ENCODE results near the gene FFAR1. TPM values are rescaled to one million over a fixed set of nuclear protein-coding genes. Genes with fewer than 3 reads are reported as not detected.

The FFAR1 gene
- total and polyA plus RNA-seq, 10 donors: 0.16 to 0.52 (median 0.26) TPM; not detected in 3

GRCh38 chr19:35352177-35352447 lies 4.4 kb downstream of the FFAR1 start:
- no peak for DNase-seq
- WGBS, 5 donors: 84 to 91% (median 85%) methylated on average over 12 to 18 of the region's 18 CpGs
- intact Hi-C loops (cut with DNase I; ENCODE audit: low total_unique reads): loop anchor here (2.0 to 10.0 kb wide), 2 partner anchors 117 to 143 kb away; partner anchors contain the start of gene KRTDAP

DNA sequence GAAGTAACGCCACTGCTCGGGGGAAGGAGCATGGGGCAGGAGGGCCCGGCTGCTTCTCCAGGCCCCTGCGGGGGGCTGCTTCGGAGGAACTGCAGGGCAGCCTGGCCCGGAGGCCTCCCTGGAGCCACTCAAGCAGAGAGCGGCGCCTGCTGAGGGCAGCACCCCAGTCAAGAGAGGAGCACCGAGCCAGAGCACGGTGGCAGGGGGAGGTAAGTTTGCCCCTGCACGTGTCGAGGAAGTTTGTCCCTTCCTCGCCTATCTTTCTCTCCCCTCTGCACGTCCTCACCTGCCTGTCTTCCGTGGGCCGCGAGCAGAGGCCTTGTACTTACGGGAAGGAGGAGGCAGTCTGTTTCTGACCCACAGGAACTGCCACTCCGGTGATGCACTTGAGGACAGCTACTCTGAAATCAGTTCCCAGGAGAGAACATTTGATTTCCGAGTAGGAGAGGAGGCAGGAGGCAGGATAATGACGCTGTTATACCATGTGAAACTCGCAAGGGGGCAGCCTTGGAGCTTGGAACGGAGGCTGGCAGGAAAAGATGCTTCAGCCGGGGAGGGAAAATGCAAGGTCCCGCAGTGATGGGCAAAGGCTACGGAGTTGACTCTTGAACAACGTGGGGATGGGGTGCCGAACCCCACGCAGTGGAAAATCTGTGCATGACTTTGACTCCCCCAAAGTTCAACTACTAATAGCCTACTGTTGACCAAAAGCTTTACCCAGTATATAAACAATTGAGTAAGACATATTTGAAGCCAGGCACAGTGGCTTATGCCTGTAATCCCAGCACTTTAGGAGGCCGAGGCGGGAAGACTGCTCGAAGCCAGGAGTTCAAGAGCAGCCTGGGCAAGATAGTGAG lies 5.0 kb downstream of the FFAR1 start:
- WGBS, 5 donors: 30 to 37% (median 32%) methylated on average over 30 to 32 of the region's 32 CpGs
- peak; percentile 90 for DNase-seq
- Histone ChIP-seq H3K9me3 (no peaks in the 10 kb centered on the region), H3K4me3 (no peak overlapping the region), H3K27me3 (replicated peaks in 1 of 7) (peaks cover 0 to 17% (median 0%) of the 10 kb centered on the region in 7 donors), H3K36me3 (no peaks in the 10 kb centered on the region), H3K4me1 (peaks cover 10 to 60% (median 29%) of the 10 kb centered on the region in 6 donors), H3K27ac (peak overlapping the region in 2 of 8 donors; percentile 14 to 59)
- peak in 1 of 3 donors; percentile 7 for TF ChIP-seq POLR2AphosphoS5 (IDR thresholded peaks at IDR 0.05)
- TF ChIP-seq, protein P1, sequence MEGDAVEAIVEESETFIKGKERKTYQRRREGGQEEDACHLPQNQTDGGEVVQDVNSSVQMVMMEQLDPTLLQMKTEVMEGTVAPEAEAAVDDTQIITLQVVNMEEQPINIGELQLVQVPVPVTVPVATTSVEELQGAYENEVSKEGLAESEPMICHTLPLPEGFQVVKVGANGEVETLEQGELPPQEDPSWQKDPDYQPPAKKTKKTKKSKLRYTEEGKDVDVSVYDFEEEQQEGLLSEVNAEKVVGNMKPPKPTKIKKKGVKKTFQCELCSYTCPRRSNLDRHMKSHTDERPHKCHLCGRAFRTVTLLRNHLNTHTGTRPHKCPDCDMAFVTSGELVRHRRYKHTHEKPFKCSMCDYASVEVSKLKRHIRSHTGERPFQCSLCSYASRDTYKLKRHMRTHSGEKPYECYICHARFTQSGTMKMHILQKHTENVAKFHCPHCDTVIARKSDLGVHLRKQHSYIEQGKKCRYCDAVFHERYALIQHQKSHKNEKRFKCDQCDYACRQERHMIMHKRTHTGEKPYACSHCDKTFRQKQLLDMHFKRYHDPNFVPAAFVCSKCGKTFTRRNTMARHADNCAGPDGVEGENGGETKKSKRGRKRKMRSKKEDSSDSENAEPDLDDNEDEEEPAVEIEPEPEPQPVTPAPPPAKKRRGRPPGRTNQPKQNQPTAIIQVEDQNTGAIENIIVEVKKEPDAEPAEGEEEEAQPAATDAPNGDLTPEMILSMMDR (IDR thresholded peaks at IDR 0.05 in 8 of 11, conservative IDR thresholded peaks at IDR 0.05 in 3 of 11): peak; percentile 74 to 97 (median 91)
- TF ChIP-seq POLR2A (IDR thresholded peaks at IDR 0.05): no peak
- intact Hi-C loops (cut with DNase I; ENCODE audit: low total_unique reads): loop anchor here (2.0 to 10.0 kb wide), 2 partner anchors 116 to 142 kb away; partner anchors contain the start of gene KRTDAP

More at GRCh38 chr19:35352177-35352447, 4.4 kb downstream of the FFAR1 start:
- Histone ChIP-seq H3K4me1 (peaks cover 14 to 61% (median 34%) of the 10 kb centered on the region in 6 donors), H3K9me3 (no peaks in the 10 kb centered on the region), H3K27ac (no peak overlapping the region), H3K27me3 (replicated peaks in 1 of 7) (peaks cover 0 to 17% (median 0%) of the 10 kb centered on the region in 7 donors), H3K36me3 (no peaks in the 10 kb centered on the region), H3K4me3 (no peak overlapping the region)
- TF ChIP-seq, protein P1 (IDR thresholded peaks at IDR 0.05 in 8 of 11, conservative IDR thresholded peaks at IDR 0.05 in 3 of 11): no peak
- TF ChIP-seq POLR2A (IDR thresholded peaks at IDR 0.05) (no peak), POLR2AphosphoS5 (IDR thresholded peaks at IDR 0.05) (no peak)

DNA sequence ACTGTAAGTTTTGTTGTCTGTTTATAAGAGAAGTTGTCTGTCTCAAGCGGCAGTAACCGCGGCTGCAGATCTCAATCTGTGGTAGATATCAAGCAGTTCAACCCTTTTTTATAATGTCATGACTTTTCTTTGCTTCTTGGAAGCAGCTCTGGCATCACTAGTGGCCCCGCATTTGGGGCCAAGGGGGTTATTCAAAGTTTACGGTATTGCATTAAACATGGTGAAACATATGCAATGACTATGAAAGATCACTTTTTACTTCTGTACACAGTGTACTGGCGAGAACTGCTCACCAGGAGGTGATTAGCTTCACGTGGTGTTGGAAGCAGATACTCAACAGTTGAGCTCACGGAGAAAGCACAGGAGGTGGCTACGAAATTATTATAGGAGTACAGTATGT lies 5.9 kb downstream of the FFAR1 start:
- TF ChIP-seq POLR2A (IDR thresholded peaks at IDR 0.05) (no peak), POLR2AphosphoS5 (IDR thresholded peaks at IDR 0.05) (no peak)
- TF ChIP-seq, protein P1 (IDR thresholded peaks at IDR 0.05 in 8 of 11, conservative IDR thresholded peaks at IDR 0.05 in 3 of 11): peak in 1 of 11 experiments; percentile 15
- intact Hi-C loops (cut with DNase I; ENCODE audit: low total_unique reads): loop anchor here (2.0 to 10.0 kb wide), 2 partner anchors 115 to 141 kb away; partner anchors contain the start of gene KRTDAP

DNA sequence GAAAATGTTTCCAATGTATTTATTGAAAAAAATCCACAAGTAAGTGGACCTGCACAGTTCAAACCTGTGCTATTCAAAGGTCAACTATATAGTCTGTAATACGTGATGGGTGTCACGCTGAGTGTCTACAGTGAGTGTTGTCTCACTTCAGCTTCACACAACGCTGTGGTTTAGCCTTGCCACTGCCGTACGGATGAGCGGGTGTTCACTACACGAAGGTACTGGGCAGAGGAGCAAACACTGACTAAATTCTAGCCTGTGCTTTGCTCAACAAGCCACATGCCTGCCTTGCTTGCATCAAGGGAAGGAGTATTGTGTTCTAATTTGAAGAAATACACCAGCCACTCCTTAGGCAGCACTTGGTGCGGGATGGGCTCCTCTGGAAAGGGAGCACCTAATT lies 7.2 kb downstream of the FFAR1 start:
- WGBS, 5 donors: 79 to 88% (median 82%) methylated on average over 8 of the region's 8 CpGs
- no peaks in the 10 kb centered on the region for H3K36me3 ChIP-seq
- peak; percentile 54 for DNase-seq
- H3K4me1 ChIP-seq: peaks cover 3 to 45% (median 19%) of the 10 kb centered on the region in 6 donors
- intact Hi-C loops (cut with DNase I; ENCODE audit: low total_unique reads): loop anchor here (10.0 kb wide), 1 partner anchor 140 kb away; the partner anchor contains the start of gene KRTDAP
- no peak overlapping the region for H3K4me3 ChIP-seq
- H3K27ac ChIP-seq: no peak overlapping the region
- TF ChIP-seq, protein P1 (IDR thresholded peaks at IDR 0.05 in 8 of 11, conservative IDR thresholded peaks at IDR 0.05 in 3 of 11): no peak
- TF ChIP-seq POLR2AphosphoS5 (IDR thresholded peaks at IDR 0.05) (no peak), POLR2A (IDR thresholded peaks at IDR 0.05) (no peak)
- H3K9me3 ChIP-seq: no peaks in the 10 kb centered on the region
- H3K27me3 ChIP-seq (replicated peaks in 1 of 7): peaks cover 0 to 17% (median 0%) of the 10 kb centered on the region in 7 donors

More for the DNA sequence above, 5.9 kb downstream of the FFAR1 start:
- no peaks in the 10 kb centered on the region for H3K9me3 ChIP-seq
- peaks cover 4 to 58% (median 26%) of the 10 kb centered on the region in 6 donors for H3K4me1 ChIP-seq
- H3K27ac ChIP-seq: peak overlapping the region in 3 of 8 donors; percentile 4 to 59 (median 14)
- H3K36me3 ChIP-seq: no peaks in the 10 kb centered on the region
- WGBS, 5 donors: 69 to 85% (median 79%) methylated on average over 9 of the region's 9 CpGs
- no peak overlapping the region for H3K4me3 ChIP-seq
- peaks cover 0 to 17% (median 0%) of the 10 kb centered on the region in 7 donors for H3K27me3 ChIP-seq (replicated peaks in 1 of 7)
- peak; percentile 54 for DNase-seq

Measured in spleen (tissue), 11 donors.